A673 (cell line): Measurements from ENCODE around the gene BCL6. TPM values are rescaled to one million over a fixed set of nuclear protein-coding genes. Genes with fewer than 3 reads are reported as not detected.

Experiments used
- BruUV-seq: library from RNA; stranded (reverse); fragments of 400-500 nt; replicated peaks from 2 replicates; lab custom pipeline; 2021; lab: Mats Ljungman, UMichigan
- CTCF ChIA-PET: fragments of 300-600 bp; sonication (Branson Sonifier 250); formaldehyde crosslinking; loops from one replicate; lab custom pipeline; 2022; ENCODE audit warnings: antibody characterized with exemption; lab: Charles Lee
- POLR2A ChIA-PET: fragments of 300-600 bp; sonication (Branson Sonifier 250); formaldehyde crosslinking; loops from one replicate; lab custom pipeline; 2022; ENCODE audit warnings: antibody characterized with exemption; ENCODE audit not compliant: low non-redundant PET; lab: Charles Lee
- DNase-seq: peaks from one replicate; pipeline ENCODE4 v3.0.0-alpha.2; 2015; ENCODE audit warnings: low spot score
- H3K27ac ChIP-seq: fragments of 200-600 bp; sonication (generic); 2 replicates; pipeline ENCODE4 v1.5.1; 2016; ENCODE audit warnings: mixed run types, low read depth, mild to moderate bottlenecking, mixed read lengths, antibody characterized with exemption, low read length; ENCODE audit not compliant: poor library complexity, severe bottlenecking
- H3K27me3 ChIP-seq: fragments of 200-600 bp; sonication (generic); replicated peaks from 2 replicates; pipeline ENCODE4 v1.6.1; 2017; ENCODE audit warnings: mixed run types, low read depth, mild to moderate bottlenecking, mixed read lengths, antibody characterized with exemption, low read length; ENCODE audit not compliant: insufficient read depth, poor library complexity
- H3K36me3 ChIP-seq: fragments of 200-600 bp; sonication (generic); 2 replicates; pipeline ENCODE4 v1.6.1; 2016; ENCODE audit warnings: mixed run types, mild to moderate bottlenecking, mixed read lengths, antibody characterized with exemption, low read length; ENCODE audit not compliant: insufficient read depth, poor library complexity, severe bottlenecking
- H3K4me1 ChIP-seq: fragments of 200-600 bp; sonication (generic); 2 replicates; pipeline ENCODE4 v1.6.1; 2017; ENCODE audit warnings: mixed run types, mild to moderate bottlenecking, mixed read lengths, antibody characterized with exemption, low read length; ENCODE audit not compliant: insufficient read depth, poor library complexity, severe bottlenecking
- H3K4me3 ChIP-seq: fragments of 200-600 bp; sonication (generic); 2 replicates; pipeline ENCODE4 v1.5.1; 2016; ENCODE audit warnings: low read depth, mixed run types, mild to moderate bottlenecking, mixed read lengths, low read length; ENCODE audit not compliant: poor library complexity, severe bottlenecking
- H3K9me3 ChIP-seq: fragments of 200-600 bp; sonication (generic); 2 replicates; pipeline ENCODE4 v1.6.1; 2016; ENCODE audit warnings: mixed run types, low read depth, mild to moderate bottlenecking, mixed read lengths, antibody characterized with exemption, low read length; ENCODE audit not compliant: poor library complexity, severe bottlenecking
- EZH2 ChIP-seq: fragments of 200-600 bp; sonication (generic); IDR thresholded peaks from 2 replicates; pipeline ENCODE4 v1.6.1; 2017; ENCODE audit warnings: borderline replicate concordance, low read depth, mild to moderate bottlenecking, mixed read lengths, antibody characterized with exemption, low read length; ENCODE audit not compliant: poor library complexity, severe bottlenecking
- intact Hi-C: fragments of 100-400 bp; cut with micrococcal nuclease; formaldehyde crosslinking; loops from one replicate; pipeline ENCODE4 v1.10.0; 2022; ENCODE audit not compliant: unreplicated experiment
- total RNA-seq: library from RNA; stranded (reverse); gene quantifications from 2 replicates; pipeline ENCODE4 v1.2.3, GENCODE V29; 2021
- TF ChIP-seq, protein P1 (sequence below): fragments of 300-800, 200-600 bp; sonication (generic); conservative IDR thresholded peaks from 2 replicates; pipeline ENCODE4 v1.5.1; 2017; ENCODE audit warnings: low read depth, mild to moderate bottlenecking, antibody characterized with exemption, low read length, moderate library complexity, mixed read lengths

Gene BCL6
- total RNA-seq, 1 experiment from 2014 or later: 30.3 TPM

DNA sequence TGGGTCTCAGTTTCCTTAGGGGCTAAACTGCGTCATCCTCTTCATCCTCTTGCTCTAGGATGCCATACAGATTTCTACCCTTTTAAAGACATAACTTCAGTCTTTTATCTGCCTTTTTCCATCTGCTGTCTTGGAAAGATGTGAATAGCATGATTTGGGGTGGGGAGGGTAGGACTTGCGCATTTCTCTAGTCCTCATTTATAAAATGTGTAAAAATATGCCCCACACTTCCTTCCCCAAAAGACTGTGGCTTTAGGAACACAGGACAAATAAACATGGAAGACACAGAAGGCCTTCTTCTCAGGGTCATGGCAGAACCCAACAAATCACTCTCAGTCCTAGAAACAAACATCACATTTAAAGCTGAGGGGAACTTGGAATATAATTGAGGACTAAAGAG lies 48.4 kb upstream of the BCL6 start:
- DNase-seq: no peak
- no TSS peak for BruUV-seq
- Histone ChIP-seq H3K9me3 (no peaks in the 10 kb centered on the region), H3K27ac (no peak overlapping the region), H3K27me3 (no peaks in the 10 kb centered on the region), H3K4me1 (no peaks in the 10 kb centered on the region), H3K4me3 (no peak overlapping the region), H3K36me3 (no peaks in the 10 kb centered on the region)
- TF ChIP-seq, protein P1, sequence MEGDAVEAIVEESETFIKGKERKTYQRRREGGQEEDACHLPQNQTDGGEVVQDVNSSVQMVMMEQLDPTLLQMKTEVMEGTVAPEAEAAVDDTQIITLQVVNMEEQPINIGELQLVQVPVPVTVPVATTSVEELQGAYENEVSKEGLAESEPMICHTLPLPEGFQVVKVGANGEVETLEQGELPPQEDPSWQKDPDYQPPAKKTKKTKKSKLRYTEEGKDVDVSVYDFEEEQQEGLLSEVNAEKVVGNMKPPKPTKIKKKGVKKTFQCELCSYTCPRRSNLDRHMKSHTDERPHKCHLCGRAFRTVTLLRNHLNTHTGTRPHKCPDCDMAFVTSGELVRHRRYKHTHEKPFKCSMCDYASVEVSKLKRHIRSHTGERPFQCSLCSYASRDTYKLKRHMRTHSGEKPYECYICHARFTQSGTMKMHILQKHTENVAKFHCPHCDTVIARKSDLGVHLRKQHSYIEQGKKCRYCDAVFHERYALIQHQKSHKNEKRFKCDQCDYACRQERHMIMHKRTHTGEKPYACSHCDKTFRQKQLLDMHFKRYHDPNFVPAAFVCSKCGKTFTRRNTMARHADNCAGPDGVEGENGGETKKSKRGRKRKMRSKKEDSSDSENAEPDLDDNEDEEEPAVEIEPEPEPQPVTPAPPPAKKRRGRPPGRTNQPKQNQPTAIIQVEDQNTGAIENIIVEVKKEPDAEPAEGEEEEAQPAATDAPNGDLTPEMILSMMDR: no peak
- TF ChIP-seq EZH2: no peak
- intact Hi-C loops: no loop called here
- CTCF ChIA-PET: no interaction called here
- POLR2A ChIA-PET: no interaction called here

DNA sequence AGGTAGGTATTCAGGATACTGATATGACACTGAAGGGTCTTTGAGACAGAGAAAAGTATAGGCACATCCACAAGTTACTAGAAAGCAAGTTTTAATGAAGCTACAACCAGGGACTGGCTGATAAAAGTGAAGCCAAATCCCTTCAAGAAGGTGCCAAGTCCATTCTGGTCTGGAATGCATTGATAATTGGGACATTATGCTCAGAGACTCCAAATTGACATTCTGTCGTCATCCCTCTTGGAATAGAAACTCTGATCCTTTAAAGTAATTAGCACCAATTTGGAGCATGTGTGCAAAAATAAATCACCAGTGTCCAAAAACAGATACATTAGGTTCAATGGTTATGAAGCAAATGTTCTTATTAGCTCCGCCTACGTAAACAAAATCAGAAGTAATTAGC lies 47.3 kb upstream of the BCL6 start:
- BruUV-seq: no TSS peak
- TF ChIP-seq, protein P1: no peak
- TF ChIP-seq EZH2: no peak
- CTCF ChIA-PET: no interaction called here
- POLR2A ChIA-PET: no interaction called here
- Histone ChIP-seq H3K9me3 (no peaks in the 10 kb centered on the region), H3K27ac (no peak overlapping the region), H3K4me3 (no peak overlapping the region), H3K4me1 (no peaks in the 10 kb centered on the region), H3K27me3 (no peaks in the 10 kb centered on the region), H3K36me3 (no peaks in the 10 kb centered on the region)
- intact Hi-C loops: no loop called here
- DNase-seq: peak; percentile 14

GRCh38 chr3:187789872-187790271 lies 44.6 kb upstream of the BCL6 start:
- Histone ChIP-seq H3K9me3 (no peaks in the 10 kb centered on the region), H3K27me3 (no peaks in the 10 kb centered on the region), H3K27ac (no peak overlapping the region), H3K4me3 (no peak overlapping the region), H3K36me3 (no peaks in the 10 kb centered on the region), H3K4me1 (no peaks in the 10 kb centered on the region)
- intact Hi-C loops: no loop called here
- CTCF ChIA-PET: no interaction called here
- DNase-seq: peak; percentile 5
- POLR2A ChIA-PET: no interaction called here
- no peak for TF ChIP-seq EZH2
- TF ChIP-seq, protein P1: no peak
- no TSS peak for BruUV-seq
